Cardiac fibroblast (primary cell): ENCODE measurements around the gene DAP.

Experiments
- DNase-seq, 2 donors: peaks; one replicate each; pipeline versions ENCODE4 v3.0.0 to v3.0.0-alpha.2; 2010; ENCODE audit warnings: low read depth in 2 of 2
- H3K4me3 ChIP-seq, 2 donors: replicated peaks in 1 of 2; 1 replicate in 1 of 2; 2 replicates in 1 of 2; pipeline ENCODE4 v1.5.1; 2011; ENCODE audit warnings: low read depth in 2 of 2, low read length in 2 of 2, mild to moderate bottlenecking in 2 of 2, moderate library complexity in 1 of 2
- TF ChIP-seq, protein P1 (sequence below): IDR thresholded peaks from one replicate; pipeline ENCODE4 v1.5.1; 2011; ENCODE audit warnings: low read depth, mild to moderate bottlenecking, low read length, inconsistent platforms

Gene DAP

DNA sequence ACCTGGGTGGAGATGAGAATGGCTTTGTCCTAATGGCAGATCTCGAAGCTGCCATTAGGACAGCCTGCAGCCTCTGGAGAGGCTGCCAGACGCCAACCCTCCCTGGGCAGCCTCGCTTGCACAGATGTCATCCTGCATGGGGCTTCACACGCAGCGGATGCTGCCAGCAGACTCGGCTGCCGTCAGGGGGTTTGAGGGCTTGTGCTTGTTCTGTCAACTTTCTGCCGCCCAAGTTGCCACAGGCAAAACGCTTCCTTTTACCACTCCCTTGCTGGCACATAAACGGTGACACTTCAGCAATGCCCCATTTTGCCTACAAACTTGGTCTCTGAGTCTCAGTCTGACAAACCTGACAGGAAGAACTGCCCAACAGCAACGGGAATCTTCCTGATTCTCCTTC lies 24.7 kb downstream of the DAP start:
- no peak overlapping the region for H3K4me3 ChIP-seq
- TF ChIP-seq, protein P1, sequence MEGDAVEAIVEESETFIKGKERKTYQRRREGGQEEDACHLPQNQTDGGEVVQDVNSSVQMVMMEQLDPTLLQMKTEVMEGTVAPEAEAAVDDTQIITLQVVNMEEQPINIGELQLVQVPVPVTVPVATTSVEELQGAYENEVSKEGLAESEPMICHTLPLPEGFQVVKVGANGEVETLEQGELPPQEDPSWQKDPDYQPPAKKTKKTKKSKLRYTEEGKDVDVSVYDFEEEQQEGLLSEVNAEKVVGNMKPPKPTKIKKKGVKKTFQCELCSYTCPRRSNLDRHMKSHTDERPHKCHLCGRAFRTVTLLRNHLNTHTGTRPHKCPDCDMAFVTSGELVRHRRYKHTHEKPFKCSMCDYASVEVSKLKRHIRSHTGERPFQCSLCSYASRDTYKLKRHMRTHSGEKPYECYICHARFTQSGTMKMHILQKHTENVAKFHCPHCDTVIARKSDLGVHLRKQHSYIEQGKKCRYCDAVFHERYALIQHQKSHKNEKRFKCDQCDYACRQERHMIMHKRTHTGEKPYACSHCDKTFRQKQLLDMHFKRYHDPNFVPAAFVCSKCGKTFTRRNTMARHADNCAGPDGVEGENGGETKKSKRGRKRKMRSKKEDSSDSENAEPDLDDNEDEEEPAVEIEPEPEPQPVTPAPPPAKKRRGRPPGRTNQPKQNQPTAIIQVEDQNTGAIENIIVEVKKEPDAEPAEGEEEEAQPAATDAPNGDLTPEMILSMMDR: no peak
- no peak for DNase-seq

DNA sequence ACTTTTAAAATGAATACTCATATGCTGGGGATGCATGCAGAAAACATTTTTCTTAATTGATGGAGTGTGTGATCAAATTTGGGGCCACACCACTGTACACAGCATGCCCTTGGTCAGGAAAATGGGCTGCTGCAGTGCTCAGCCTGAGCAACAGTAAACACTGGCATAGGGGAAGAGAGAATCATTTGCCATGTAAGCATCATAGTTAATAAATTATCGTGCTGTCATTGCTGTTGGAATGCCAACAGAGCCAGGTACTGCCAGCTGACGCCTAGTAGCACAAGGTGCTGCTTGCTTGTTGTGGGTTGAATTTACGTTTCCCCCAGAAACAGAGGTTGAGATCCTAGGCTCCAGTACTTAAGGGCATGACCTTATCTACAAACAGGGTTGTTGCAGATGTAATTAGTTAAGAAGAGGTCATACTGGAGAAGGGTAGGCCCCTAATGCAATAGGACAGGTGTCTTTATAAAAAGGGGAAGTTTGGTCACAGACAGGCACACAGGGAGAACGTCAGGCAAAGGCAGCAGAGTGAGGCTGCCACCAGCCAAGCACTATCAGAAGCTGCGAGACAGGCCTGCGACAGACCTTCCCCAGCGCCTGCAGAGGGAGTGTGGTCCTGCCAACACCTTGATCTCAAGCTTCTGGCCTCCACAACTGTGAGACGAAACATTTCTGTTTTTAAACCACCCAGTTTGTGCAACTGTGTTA lies 25.3 kb downstream of the DAP start:
- no peak overlapping the region for H3K4me3 ChIP-seq
- DNase-seq: no peak
- TF ChIP-seq, protein P1: no peak

GRCh38 chr5:10734832-10735523 lies 26.1 kb downstream of the DAP start:
- H3K4me3 ChIP-seq: no peak overlapping the region
- TF ChIP-seq, protein P1: no peak
- no peak for DNase-seq

GRCh38 chr5:10734037-10734709 lies 26.9 kb downstream of the DAP start:
- TF ChIP-seq, protein P1: no peak
- H3K4me3 ChIP-seq: no peak overlapping the region
- no peak for DNase-seq

- DNase-seq: no peak
- H3K4me3 ChIP-seq: no peak overlapping the region
- TF ChIP-seq, protein P1: no peak
Observed at GRCh38 chr5:10733426-10733825, 27.6 kb downstream of the DAP start.

DNA sequence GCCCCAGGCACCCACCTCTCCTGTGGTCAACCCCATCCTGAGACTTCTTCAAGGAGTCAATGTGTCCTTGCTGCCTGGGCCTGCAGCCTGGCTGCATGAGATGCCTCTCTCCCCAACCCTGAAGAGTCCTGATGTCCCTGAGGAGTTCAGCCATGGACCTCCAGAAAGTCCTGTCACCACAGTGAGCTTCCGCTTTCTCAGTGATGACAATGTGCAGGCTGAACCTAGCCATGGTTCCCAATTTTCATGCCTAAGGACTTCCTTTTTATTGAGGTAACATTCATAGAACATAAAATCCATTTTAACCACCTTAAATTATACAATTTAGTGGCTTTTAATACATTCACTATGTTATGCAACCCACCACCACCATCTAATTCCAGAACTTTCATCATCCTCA lies 29.1 kb downstream of the DAP start:
- TF ChIP-seq, protein P1: no peak
- DNase-seq: no peak
- H3K4me3 ChIP-seq: no peak overlapping the region
